Eye (tissue), 1 donor: ENCODE results near the gene NEB.

Experiments used
- DNase-seq: peaks from one replicate; pipeline ENCODE4 v3.0.0-alpha.2; 2015

The NEB gene

DNA sequence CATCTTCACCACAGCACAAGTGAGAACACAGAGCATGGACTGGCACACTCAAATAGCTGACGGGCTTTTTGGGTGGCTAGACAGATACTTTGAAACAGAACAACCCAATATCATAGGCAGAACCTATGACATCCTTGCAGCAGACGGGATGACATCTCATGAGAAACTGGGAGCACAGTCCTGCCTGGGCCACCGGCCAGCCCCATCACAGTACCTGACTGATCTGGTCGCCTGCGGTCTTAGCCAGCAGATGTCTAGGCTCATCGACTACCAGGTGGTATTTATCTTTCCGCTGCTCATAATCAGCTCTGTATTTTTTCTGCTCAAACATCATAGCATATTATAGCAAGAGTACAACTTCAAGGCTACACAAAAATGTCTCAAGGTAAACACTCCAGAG, 200.3 kb downstream of the NEB start:
- DNase-seq = no peak

DNA sequence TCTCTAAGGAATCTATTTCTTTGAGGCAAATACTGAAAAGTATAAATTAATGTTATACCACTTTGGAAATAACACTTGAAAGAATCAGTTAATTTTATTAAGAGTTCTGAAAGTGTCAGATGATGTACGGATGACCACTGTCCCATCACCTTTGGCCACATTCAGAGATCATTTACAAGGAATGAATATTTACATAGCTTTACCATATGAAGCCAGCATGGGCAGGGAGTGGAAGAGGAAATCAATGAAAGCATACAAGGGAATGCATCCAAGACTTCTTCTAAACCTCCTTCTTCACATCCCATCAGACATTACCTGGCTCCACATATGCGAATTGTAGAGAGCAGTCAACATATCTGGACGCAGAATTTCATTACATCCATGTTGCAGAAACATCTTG, 201.1 kb downstream of the NEB start:
- no peak for DNase-seq

- DNase-seq = no peak
These were observed 207.6 kb downstream of the NEB start for GRCh38 chr2:151526572-151527090.

- no peak for DNase-seq
These were observed 208.4 kb downstream of the NEB start for GRCh38 chr2:151525821-151526373.

DNA sequence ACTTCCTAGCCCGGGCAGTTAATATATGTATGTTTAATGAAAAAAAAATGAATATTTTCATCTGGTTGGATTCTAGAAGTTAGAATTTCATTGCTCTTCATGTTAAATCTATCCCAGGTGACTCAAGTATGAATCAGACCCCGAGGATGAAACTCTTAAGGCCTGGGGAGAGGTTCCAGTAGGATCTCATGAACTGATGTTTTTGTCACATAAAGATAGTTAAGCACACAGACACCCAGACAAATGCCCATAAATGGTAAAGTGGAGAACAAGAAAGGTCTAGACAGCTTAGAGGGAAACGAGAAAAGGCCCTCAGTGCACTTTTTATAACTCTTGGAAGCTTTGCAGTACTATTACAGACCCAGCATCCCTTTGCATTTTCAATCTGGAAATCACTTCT, 210.4 kb downstream of the NEB start:
- no peak for DNase-seq

- DNase-seq = no peak
These were observed 211.7 kb downstream of the NEB start for GRCh38 chr2:151522556-151522955.

DNA sequence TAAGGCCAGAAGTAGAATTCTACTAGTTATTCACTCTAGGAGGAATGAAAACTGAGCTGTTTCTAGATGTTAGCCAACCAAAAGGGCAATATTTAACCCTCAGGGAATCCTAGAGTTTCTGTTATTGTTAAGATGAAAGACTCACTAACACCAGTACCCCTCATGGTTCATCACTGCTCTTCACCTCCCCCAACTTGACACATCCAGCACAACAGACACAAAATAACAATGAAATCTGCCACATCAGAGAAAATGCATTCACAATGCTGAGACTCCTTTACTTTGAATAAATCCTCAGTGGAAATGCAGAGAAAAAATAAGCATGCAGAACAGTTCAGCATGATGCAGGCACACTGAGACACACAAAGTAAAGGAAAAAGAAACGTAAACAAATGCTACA, 213.3 kb downstream of the NEB start:
- peak; percentile 22 for DNase-seq

DNA sequence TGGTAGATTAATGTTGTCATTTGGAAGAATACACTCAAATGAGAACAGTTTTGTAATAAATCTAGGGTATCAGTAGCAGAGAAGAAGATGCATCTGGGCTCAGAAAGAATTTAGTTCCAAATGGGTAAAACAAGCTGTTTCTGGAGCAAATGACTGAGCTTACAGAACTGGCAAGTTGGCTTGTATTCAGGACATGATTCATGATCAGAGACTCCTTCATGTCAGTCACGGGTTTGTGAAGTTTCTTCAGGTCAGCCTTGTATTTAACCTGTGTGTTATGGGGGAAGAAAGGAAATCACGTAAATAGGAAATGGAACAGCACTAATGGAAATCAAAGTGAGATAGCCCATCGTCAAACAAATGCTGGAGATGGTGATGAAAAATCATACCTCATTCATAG, 215.5 kb downstream of the NEB start:
- no peak for DNase-seq

DNA sequence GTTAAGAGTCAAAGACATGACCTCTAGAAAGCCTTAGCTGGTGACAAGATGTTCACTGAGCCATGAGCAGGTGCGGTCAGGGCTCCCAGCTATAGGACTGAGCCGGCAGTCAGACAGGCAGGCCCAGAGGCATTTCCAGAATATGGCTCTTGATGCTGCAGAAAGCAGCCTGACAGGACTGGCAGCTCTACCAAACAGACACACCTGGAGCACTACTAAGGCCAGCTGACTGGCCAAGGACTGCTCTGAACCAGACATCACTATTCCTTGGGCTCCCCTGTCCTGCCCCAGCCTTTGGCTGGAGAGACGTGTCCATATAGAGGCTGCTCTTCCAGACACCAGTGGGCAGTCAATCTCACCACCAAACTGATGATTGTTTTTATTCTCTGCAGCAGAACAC, 225.8 kb downstream of the NEB start:
- DNase-seq = no peak

GRCh38 chr2:151506170-151506569, 228.1 kb downstream of the NEB start:
- DNase-seq = no peak

DNA sequence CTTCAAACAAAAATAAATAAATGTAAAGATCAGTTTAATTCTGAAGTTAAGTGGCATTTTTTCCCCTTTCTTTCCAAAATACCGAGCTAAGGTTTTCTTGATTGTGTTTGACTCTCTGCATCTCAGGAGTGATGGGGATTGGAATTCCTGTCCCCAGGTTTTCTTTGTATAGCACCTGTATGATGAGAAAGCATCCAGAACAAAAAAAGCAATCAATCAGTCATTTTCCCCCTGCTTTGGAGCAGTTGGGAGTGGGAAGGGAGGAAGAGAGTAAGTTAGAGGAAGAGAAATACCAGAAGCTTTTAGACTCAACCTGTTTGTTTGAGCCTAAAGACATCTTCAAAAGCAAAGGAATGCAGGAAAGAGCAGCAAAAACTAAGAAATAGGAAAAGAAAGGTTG, 236.1 kb downstream of the NEB start:
- DNase-seq = no peak

- no peak for DNase-seq
These were observed 242.8 kb downstream of the NEB start for GRCh38 chr2:151491496-151491895.

- no peak for DNase-seq
These were observed 244.0 kb downstream of the NEB start for GRCh38 chr2:151490276-151490675.

DNA sequence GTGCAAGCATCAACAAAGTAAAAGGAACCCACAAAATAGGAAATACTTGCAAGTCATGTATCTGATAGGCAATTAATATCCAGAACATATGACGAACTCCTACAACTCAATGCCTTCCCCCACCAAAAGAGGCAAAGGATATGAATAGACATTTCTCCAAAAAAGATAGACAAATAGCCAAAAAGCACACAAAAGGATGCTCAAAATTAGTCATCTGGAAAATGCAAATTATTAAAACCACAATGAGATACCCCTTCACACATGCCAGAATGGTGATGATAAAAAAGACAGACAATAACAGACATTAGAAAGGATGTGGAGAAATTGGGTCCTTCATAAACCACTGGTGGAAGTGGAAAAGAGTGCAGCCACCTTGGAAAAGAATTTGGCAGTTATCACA, 248.2 kb downstream of the NEB start:
- DNase-seq = no peak

GRCh38 chr2:151484100-151484499, 250.2 kb downstream of the NEB start:
- DNase-seq = no peak

- no peak for DNase-seq
These were observed 250.7 kb downstream of the NEB start for GRCh38 chr2:151483546-151483945.

GRCh38 chr2:151482171-151482725, 252.0 kb downstream of the NEB start:
- DNase-seq = no peak

DNA sequence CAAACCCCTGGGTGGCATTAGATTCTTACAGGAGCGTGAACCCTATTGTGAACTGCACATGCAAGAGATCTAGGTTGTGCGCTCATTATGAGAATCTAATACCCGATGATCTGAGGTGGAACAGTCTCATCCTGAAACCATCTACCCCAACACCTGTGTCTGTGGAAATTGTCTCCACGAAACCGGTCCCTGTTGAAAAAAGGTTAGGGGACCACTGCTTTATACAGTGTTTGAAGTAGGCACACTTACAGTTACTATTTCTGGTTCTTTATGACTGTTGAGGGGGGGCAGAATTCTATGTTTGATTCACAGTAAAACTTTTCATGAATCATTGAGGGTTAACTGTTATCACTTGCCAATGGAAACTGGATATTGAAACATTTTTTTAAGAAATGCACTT, 252.5 kb downstream of the NEB start:
- DNase-seq = no peak

DNA sequence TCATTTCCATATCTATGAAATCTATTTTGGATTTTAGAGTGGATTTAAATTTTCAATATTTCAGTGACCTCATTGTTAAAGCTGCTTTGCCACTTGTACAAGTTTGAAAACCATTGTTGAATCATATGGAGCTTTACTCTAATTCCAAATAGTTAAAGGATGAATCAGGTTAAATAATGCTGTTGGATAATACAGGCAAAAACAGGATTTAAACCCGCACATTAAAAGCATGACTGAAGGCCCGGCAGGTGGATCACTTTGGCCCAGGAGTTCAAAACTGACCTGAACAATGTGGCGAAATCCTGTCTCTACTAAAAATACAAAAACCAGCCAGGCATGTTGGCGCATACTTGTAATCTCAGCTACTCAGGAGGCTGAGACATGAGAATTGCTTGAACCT, 256.3 kb downstream of the NEB start:
- DNase-seq = no peak

GRCh38 chr2:151476287-151476686, 258.0 kb downstream of the NEB start:
- DNase-seq = no peak

GRCh38 chr2:151475071-151475470, 259.2 kb downstream of the NEB start:
- no peak for DNase-seq

DNA sequence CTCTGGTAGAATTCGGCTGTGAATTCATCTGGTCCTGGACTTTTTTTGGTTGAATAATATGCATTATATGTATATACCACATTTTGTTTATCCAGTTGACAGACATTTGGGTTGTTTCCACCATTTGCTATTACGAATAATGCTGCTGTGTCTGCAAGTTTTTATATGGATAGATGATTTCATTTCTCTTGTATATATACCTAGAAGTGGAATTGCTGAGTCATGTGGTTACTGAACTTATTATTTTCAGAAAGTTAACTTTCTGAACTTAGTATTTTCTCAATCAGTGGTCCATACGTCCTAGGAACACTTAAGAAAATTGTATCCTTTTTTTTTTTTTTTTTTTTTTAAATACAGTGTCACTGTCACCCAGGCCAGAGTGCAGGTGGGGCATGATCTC, 261.3 kb downstream of the NEB start:
- no peak for DNase-seq

DNA sequence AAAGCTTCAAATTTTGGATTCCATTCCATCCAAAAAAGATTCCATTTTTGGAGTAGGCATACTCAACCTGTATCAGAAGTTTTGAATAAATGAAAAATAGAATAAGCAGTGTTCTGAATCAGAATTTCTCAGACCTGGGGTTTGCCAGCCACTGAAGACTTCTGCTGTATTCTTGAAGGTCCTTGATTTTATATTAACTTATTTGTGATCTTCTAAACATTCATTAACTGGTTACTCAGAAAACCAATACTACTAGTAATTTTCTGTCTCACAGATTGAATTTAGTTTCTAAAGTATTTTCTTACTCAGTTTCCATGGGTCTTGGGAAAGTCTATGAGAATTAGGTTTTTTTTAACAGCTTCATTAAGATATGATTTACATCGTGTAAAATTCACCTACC, 263.7 kb downstream of the NEB start:
- no peak for DNase-seq

DNA sequence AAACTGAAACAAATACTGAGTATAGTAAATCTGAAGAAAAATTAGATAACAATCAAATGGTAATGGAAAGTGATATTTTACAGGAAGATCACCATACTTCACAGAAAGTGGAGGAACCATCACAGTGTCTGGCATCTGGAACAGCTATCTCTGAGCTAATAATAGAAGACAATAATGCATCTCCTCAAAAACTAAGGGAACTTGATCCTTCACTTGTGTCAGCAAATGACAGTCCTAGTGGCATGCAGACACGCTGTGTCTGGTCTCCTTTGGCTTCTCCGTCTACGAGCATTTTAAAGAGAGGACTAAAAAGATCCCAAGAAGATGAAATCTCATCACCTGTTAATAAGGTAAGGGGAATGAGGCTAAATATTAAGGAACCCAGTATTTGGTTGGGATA, 268.5 kb downstream of the NEB start:
- DNase-seq = no peak

DNA sequence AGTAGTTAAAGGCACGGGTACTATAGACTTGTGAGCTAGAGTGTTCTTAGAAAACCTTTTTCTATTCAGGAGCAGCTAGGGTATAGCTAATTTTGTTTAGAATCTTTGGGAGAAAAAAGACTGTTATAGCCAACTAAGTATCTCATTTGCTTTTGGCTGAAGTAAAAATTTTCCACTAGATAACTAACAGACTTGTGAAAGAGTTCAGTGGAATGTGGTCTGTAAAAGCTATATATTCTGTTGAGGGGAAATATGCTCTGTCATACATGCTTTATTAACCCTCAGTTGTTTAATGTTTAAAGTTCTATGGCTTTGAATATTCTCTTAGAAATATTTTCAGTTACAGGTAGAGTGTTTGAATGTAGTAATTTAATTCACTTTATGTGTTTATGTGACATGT, 274.9 kb downstream of the NEB start:
- peak; percentile 15 for DNase-seq
